ENCODE data around the gene SLC25A47.

SLC25A47 gene

DNA sequence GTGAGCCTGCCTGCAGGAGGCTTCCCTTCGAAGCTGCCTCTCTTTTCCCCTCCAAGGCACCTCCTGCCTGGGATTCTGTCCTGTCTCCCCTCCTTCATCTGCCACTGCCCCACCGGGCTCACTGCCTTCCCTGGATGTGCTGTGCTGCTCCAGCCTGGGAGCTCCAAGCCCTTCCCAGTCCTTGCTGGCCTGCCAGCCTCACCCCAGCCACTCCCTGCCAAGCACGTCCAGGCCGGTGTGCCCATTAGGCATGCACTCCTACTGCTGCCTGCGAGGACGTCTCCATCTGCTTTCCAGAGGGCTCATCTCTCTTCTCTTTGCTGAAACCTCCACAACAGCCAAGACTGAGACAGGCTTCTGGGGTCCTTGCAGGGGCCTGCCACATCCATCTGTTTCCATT lies 8.4 kb upstream of the SLC25A47 start:
- no peak overlapping the region for H3K9ac ChIP-seq (ENCODE audit: low read length)
- no peak overlapping the region for H3K4me3 ChIP-seq (ENCODE audit: low read length)
- H3K79me2 ChIP-seq (ENCODE audit: low read length): no peaks in the 10 kb centered on the region
- no peaks in the 10 kb centered on the region for H3K4me1 ChIP-seq (ENCODE audit: low read length)
- no peaks in the 10 kb centered on the region for H3F3A ChIP-seq (ENCODE audit: insufficient read depth, low read length)
- H3K9me2 ChIP-seq (replicated peaks; ENCODE audit: insufficient read depth, low read length): no peaks in the 10 kb centered on the region
- H3K9me3 ChIP-seq (replicated peaks; ENCODE audit: insufficient read depth, low read length): no peaks in the 10 kb centered on the region
- no peak for DNase-seq
- no peak overlapping the region for H3K27ac ChIP-seq (ENCODE audit: low read length)
- no peaks in the 10 kb centered on the region for H3K36me3 ChIP-seq (replicated peaks; ENCODE audit: insufficient read depth, low read length)
- H4K20me1 ChIP-seq (ENCODE audit: insufficient read depth, low read length): no peaks in the 10 kb centered on the region
- H2AFZ ChIP-seq (ENCODE audit: low read length): no peak overlapping the region
- no peaks in the 10 kb centered on the region for H3K27me3 ChIP-seq (replicated peaks; ENCODE audit: insufficient read depth, low read length)
- no peak overlapping the region for H3K4me2 ChIP-seq (ENCODE audit: low read depth, low read length)
- TF ChIP-seq EZH2phosphoT487 (IDR thresholded peaks at IDR 0.05; ENCODE audit: low read length) (no peak), EZH2 (optimal IDR thresholded peaks at IDR 0.05; ENCODE audit: low read depth, low read length) (no peak)
- TF ChIP-seq, protein P1, sequence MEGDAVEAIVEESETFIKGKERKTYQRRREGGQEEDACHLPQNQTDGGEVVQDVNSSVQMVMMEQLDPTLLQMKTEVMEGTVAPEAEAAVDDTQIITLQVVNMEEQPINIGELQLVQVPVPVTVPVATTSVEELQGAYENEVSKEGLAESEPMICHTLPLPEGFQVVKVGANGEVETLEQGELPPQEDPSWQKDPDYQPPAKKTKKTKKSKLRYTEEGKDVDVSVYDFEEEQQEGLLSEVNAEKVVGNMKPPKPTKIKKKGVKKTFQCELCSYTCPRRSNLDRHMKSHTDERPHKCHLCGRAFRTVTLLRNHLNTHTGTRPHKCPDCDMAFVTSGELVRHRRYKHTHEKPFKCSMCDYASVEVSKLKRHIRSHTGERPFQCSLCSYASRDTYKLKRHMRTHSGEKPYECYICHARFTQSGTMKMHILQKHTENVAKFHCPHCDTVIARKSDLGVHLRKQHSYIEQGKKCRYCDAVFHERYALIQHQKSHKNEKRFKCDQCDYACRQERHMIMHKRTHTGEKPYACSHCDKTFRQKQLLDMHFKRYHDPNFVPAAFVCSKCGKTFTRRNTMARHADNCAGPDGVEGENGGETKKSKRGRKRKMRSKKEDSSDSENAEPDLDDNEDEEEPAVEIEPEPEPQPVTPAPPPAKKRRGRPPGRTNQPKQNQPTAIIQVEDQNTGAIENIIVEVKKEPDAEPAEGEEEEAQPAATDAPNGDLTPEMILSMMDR (IDR thresholded peaks at IDR 0.05; ENCODE audit: low read length): no peak

DNA sequence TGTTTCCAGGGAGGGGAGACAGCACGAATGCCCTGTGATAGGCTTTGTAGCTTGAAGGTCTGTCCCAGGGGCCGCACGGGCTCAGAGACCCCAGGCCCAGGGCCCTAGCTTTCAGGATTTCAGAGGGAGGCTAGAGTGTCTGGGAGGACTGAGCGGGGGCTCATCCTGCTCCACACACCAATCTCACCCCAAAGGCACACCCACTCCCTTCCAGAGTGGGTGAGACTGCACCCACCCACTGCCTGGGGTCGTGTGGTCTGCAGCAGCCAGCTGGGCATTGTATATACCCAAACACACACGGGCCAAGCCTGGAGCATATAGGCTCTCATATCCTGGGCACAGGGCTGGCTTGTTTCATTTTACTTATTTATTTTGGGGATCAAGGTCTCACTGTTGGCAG lies 5.8 kb upstream of the SLC25A47 start:
- Histone ChIP-seq H4K20me1 (ENCODE audit: insufficient read depth, low read length) (no peaks in the 10 kb centered on the region), H3K4me2 (ENCODE audit: low read depth, low read length) (no peak overlapping the region), H3K9ac (ENCODE audit: low read length) (no peak overlapping the region), H3K4me1 (ENCODE audit: low read length) (no peaks in the 10 kb centered on the region), H3K36me3 (replicated peaks; ENCODE audit: insufficient read depth, low read length) (no peaks in the 10 kb centered on the region), H3K27me3 (replicated peaks; ENCODE audit: insufficient read depth, low read length) (no peaks in the 10 kb centered on the region), H3F3A (ENCODE audit: insufficient read depth, low read length) (no peaks in the 10 kb centered on the region), H3K9me3 (replicated peaks; ENCODE audit: insufficient read depth, low read length) (no peaks in the 10 kb centered on the region), H3K79me2 (ENCODE audit: low read length) (no peaks in the 10 kb centered on the region), H3K4me3 (ENCODE audit: low read length) (no peak overlapping the region), H2AFZ (ENCODE audit: low read length) (no peak overlapping the region), H3K27ac (ENCODE audit: low read length) (no peak overlapping the region), H3K9me2 (replicated peaks; ENCODE audit: insufficient read depth, low read length) (no peaks in the 10 kb centered on the region)
- DNase-seq: no peak
- no peak for TF ChIP-seq EZH2 (optimal IDR thresholded peaks at IDR 0.05; ENCODE audit: low read depth, low read length)
- TF ChIP-seq EZH2phosphoT487 (IDR thresholded peaks at IDR 0.05; ENCODE audit: low read length): no peak
- TF ChIP-seq, protein P1 (IDR thresholded peaks at IDR 0.05; ENCODE audit: low read length): no peak

DNA sequence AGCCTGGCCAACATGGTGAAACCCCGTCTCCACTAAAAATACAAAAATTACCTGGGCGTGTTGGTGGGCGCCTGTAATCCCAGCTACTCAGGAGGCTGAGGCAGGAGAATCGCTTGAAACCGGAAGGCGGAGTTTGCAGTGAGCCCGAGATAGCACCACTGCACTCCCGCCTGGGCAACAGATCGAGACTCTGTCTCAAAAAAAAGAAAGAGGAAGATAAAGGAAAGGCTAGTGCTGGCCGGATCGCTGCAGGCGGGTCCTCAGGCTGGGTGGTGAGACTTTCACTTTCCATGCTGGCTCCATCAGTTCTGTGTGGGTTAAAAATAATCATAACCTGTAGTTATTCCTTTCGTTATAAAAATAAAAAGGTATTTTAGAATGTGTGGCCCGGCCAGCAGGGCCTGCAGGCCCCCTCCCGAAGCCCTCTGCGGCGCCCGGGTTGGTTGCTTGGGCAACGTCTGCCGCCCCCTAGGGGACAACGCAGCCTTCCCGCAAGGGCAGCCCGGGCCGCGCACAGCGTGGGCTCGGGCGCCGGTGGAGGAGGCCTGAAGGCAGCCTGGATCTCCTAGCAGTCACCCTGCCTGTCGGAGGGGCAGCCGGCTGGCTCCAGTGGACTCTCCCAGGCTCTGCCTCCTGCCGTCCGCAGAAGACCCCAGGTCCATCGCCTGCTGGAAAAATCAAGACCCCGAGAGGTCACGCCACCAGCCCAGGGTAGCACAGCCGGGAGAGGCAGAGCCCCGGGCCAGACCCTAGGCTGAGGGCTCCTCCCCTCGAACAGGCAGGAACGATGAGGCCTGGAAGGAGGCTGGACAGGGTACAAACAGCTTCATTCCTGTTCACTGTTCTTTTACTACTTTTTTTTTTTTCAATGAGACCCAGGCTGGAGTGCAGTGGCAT lies 5.0 kb upstream of the SLC25A47 start:
- no peaks in the 10 kb centered on the region for H3K36me3 ChIP-seq (replicated peaks; ENCODE audit: insufficient read depth, low read length)
- peak; percentile 21 for DNase-seq
- H3K27me3 ChIP-seq (replicated peaks; ENCODE audit: insufficient read depth, low read length): no peaks in the 10 kb centered on the region
- H3K27ac ChIP-seq (ENCODE audit: low read length): no peak overlapping the region
- H2AFZ ChIP-seq (ENCODE audit: low read length): 0 out of 2 replicates have a peak overlapping the region, but pooled peaks have one; percentile 45
- H3K4me2 ChIP-seq (ENCODE audit: low read depth, low read length): peak overlapping the region; percentile 63; the same call in 1 of the 2 replicates
- no peaks in the 10 kb centered on the region for H3K9me3 ChIP-seq (replicated peaks; ENCODE audit: insufficient read depth, low read length)
- no peaks in the 10 kb centered on the region for H3K4me1 ChIP-seq (ENCODE audit: low read length)
- H3K4me3 ChIP-seq (ENCODE audit: low read length): peak overlapping the region; percentile 48
- H3F3A ChIP-seq (ENCODE audit: insufficient read depth, low read length): no peaks in the 10 kb centered on the region
- H4K20me1 ChIP-seq (ENCODE audit: insufficient read depth, low read length): no peaks in the 10 kb centered on the region
- H3K79me2 ChIP-seq (ENCODE audit: low read length): no peaks in the 10 kb centered on the region
- H3K9ac ChIP-seq (ENCODE audit: low read length): no peak overlapping the region
- TF ChIP-seq, protein P1 (IDR thresholded peaks at IDR 0.05; ENCODE audit: low read length): peak; percentile 48
- TF ChIP-seq EZH2phosphoT487 (IDR thresholded peaks at IDR 0.05; ENCODE audit: low read length): no peak
- no peak for TF ChIP-seq EZH2 (optimal IDR thresholded peaks at IDR 0.05; ENCODE audit: low read depth, low read length)
- H3K9me2 ChIP-seq (replicated peaks; ENCODE audit: insufficient read depth, low read length): no peaks in the 10 kb centered on the region

All from MM.1S (cell line).